Natural killer cell (primary cell): Measurements from ENCODE around the gene MYLK. TPM values are rescaled to one million over a fixed set of nuclear protein-coding genes. Genes with fewer than 3 reads are reported as not detected.

Source experiments
- ATAC-seq, 3 donors: fragments of 150-1000 bp in 2 of 3; fragments of 200-7000 bp in 1 of 3; cut with Tn5 transposase; 1 replicate in 1 of 3; 2 replicates in 2 of 3; pipeline ENCODE4 v1.10.0; 2021; ENCODE audit warnings: mild to moderate bottlenecking in 2 of 3, moderate library complexity in 2 of 3
- DNase-seq, 2 donors: peaks; one replicate each; pipeline versions ENCODE4 v3.0.0 to v3.0.0-alpha.2; 2013 to 2021; ENCODE audit warnings: mixed read lengths in 1 of 2
- H3K27ac ChIP-seq: one replicate; pipeline ENCODE4 v1.5.1; 2013; ENCODE audit warnings: mild to moderate bottlenecking, low read length
- H3K27me3 ChIP-seq: one replicate; pipeline ENCODE4 v1.6.1; 2013; ENCODE audit warnings: low read length; ENCODE audit not compliant: control insufficient read depth, insufficient read depth
- H3K36me3 ChIP-seq: one replicate; pipeline ENCODE4 v1.6.1; 2013; ENCODE audit warnings: low read length; ENCODE audit not compliant: control insufficient read depth, insufficient read depth
- H3K4me1 ChIP-seq: one replicate; pipeline ENCODE4 v1.6.1; 2013; ENCODE audit warnings: low read length; ENCODE audit not compliant: control insufficient read depth, insufficient read depth
- H3K4me3 ChIP-seq: one replicate; pipeline ENCODE4 v1.5.1; 2013; ENCODE audit warnings: low read length
- H3K9me3 ChIP-seq: one replicate; pipeline ENCODE4 v1.6.1; 2013; ENCODE audit warnings: low read length; ENCODE audit not compliant: control insufficient read depth, insufficient read depth
- H3K27ac Mint-ChIP-seq, 2 donors: one replicate each; pipeline ENCODE4 v1.8.0; 2022; ENCODE audit warnings: mild to moderate bottlenecking in 2 of 2, mixed read lengths in 2 of 2, moderate library complexity in 1 of 2
- H3K27me3 Mint-ChIP-seq, 2 donors: one replicate each; pipeline ENCODE4 v1.8.0; 2022; ENCODE audit warnings: low read depth in 2 of 2, mixed read lengths in 2 of 2
- H3K36me3 Mint-ChIP-seq: one replicate; pipeline ENCODE4 v1.8.0; 2022; ENCODE audit warnings: mixed read lengths
- H3K4me1 Mint-ChIP-seq, 2 donors: one replicate each; pipeline ENCODE4 v1.8.0; 2022; ENCODE audit warnings: mixed read lengths in 2 of 2
- H3K4me3 Mint-ChIP-seq: one replicate; pipeline ENCODE4 v1.8.0; 2022; ENCODE audit warnings: mild to moderate bottlenecking, moderate library complexity, mixed read lengths
- H3K9me3 Mint-ChIP-seq, 2 donors: one replicate each; pipeline ENCODE4 v1.8.0; 2022; ENCODE audit warnings: mixed read lengths in 2 of 2
- CTCF ChIP-seq: fragments of 200-600 bp; IDR thresholded peaks from one replicate; pipeline ENCODE4 v1.8.0; 2022; ENCODE audit warnings: antibody characterized with exemption
- WGBS: methylation state at CpG from one replicate; pipeline ENCODE4 v1.1.7; 2013; ENCODE audit warnings: missing lambda C conversion rate; ENCODE audit not compliant: insufficient coverage; 5-methylcytosine and 5-hydroxymethylcytosine counted together
- intact Hi-C: fragments of 100-400 bp; cut with micrococcal nuclease; formaldehyde crosslinking; loops from one replicate; pipeline ENCODE4 v1.14.2; 2022
- total RNA-seq, 4 donors: library from RNA; stranded (reverse); fragments of 120-200 nt in 1 of 4; gene quantifications; one replicate each; pipeline versions ENCODE4 v1.2.3 to v1.2.4, GENCODE V29; 2013 to 2022

Gene MYLK
- total RNA-seq, 3 donors from 2014 or later (not counting 1 experiment from before 2014, with no cell fraction given), result 0.39 to 5.4 (median 3.4) TPM

- Mint-ChIP-seq H3K4me3 (no peak overlapping the region), H3K27me3 (no peaks in the 10 kb centered on the region), H3K4me1 (no peaks in the 10 kb centered on the region), H3K36me3 (no peaks in the 10 kb centered on the region), H3K9me3 (no peaks in the 10 kb centered on the region), H3K27ac (no peak overlapping the region)
- ATAC-seq (no peak), DNase-seq (no peak)
- intact Hi-C loops, result no loop called here
- Histone ChIP-seq H3K27ac (no peak overlapping the region), H3K4me3 (no peak overlapping the region), H3K4me1 (no peaks in the 10 kb centered on the region), H3K36me3 (no peaks in the 10 kb centered on the region), H3K9me3 (peaks cover 4% of the 10 kb centered on the region), H3K27me3 (no peaks in the 10 kb centered on the region)
- 57% methylated on average over 9 of the region's 9 CpGs for WGBS
- no peak for TF ChIP-seq CTCF
These were observed 223.2 kb downstream of the MYLK start for GRCh38 chr3:123660900-123661299.

GRCh38 chr3:123660141-123660675 lies 223.9 kb downstream of the MYLK start:
- no peak overlapping the region for H3K27ac Mint-ChIP-seq
- no peak for ATAC-seq
- no peaks in the 10 kb centered on the region for H3K9me3 Mint-ChIP-seq
- H3K36me3 Mint-ChIP-seq, result no peaks in the 10 kb centered on the region
- 83% methylated on average over 1 of the region's 3 CpGs for WGBS
- H3K4me3 Mint-ChIP-seq, result no peak overlapping the region
- TF ChIP-seq CTCF, result no peak
- H3K27me3 Mint-ChIP-seq, result no peaks in the 10 kb centered on the region
- Histone ChIP-seq H3K4me1 (no peaks in the 10 kb centered on the region), H3K9me3 (peaks cover 4% of the 10 kb centered on the region), H3K4me3 (no peak overlapping the region), H3K27ac (no peak overlapping the region), H3K36me3 (no peaks in the 10 kb centered on the region), H3K27me3 (no peaks in the 10 kb centered on the region)
- H3K4me1 Mint-ChIP-seq, result no peaks in the 10 kb centered on the region
- DNase-seq, result no peak
- intact Hi-C loops, result no loop called here

GRCh38 chr3:123658852-123659206 lies 225.3 kb downstream of the MYLK start:
- intact Hi-C loops, result no loop called here
- Mint-ChIP-seq H3K9me3 (no peaks in the 10 kb centered on the region), H3K27me3 (no peaks in the 10 kb centered on the region), H3K27ac (no peak overlapping the region), H3K4me1 (no peaks in the 10 kb centered on the region), H3K36me3 (no peaks in the 10 kb centered on the region), H3K4me3 (no peak overlapping the region)
- H3K9me3 ChIP-seq, result peaks cover 4% of the 10 kb centered on the region
- no peak for ATAC-seq
- no peaks in the 10 kb centered on the region for H3K4me1 ChIP-seq
- H3K4me3 ChIP-seq, result no peak overlapping the region
- no peaks in the 10 kb centered on the region for H3K27me3 ChIP-seq
- no peaks in the 10 kb centered on the region for H3K36me3 ChIP-seq
- 100% methylated on average over 1 of the region's 1 CpG for WGBS
- no peak for DNase-seq
- no peak overlapping the region for H3K27ac ChIP-seq
- no peak for TF ChIP-seq CTCF

GRCh38 chr3:123658118-123658851 lies 225.8 kb downstream of the MYLK start:
- H3K9me3 Mint-ChIP-seq, result no peaks in the 10 kb centered on the region
- DNase-seq (no peak), ATAC-seq (no peak)
- Histone ChIP-seq H3K9me3 (peaks cover 4% of the 10 kb centered on the region), H3K27ac (no peak overlapping the region), H3K36me3 (no peaks in the 10 kb centered on the region), H3K4me3 (no peak overlapping the region), H3K4me1 (no peaks in the 10 kb centered on the region), H3K27me3 (no peaks in the 10 kb centered on the region)
- H3K4me3 Mint-ChIP-seq, result no peak overlapping the region
- no peaks in the 10 kb centered on the region for H3K4me1 Mint-ChIP-seq
- no peak for TF ChIP-seq CTCF
- no peaks in the 10 kb centered on the region for H3K36me3 Mint-ChIP-seq
- no peak overlapping the region for H3K27ac Mint-ChIP-seq
- no CpG with 5 or more reads among the region's 1 CpG for WGBS
- H3K27me3 Mint-ChIP-seq, result no peaks in the 10 kb centered on the region
- intact Hi-C loops, result no loop called here
